ENCODE results near the gene ENOX1.

ENOX1 gene

DNA sequence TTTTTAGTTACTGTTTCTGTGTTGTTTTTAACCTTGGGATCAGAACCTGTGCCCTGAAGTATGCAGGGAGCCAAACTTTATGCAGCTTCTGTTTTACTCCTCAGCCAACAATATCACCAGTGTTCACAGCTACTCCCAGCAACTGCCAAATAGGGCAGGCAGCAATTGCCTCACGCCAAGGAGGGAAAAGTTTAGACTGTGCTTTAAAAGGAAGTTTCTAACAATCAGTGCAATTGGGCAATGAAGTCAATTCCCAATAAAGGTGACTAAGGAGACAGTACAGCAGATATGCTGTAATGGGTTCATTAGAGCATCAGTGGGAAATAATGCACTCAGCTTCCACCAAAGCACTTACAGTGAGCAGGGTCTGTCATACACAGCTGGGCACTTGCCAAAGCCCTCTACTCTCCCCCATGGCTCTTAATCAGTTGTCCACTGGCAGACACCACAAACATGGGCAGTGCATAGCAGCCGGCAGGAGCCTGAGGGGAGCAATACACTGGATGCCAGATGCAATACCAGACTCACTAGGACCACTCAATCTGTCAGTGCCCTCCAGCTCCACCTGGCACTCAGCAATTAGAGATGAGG lies 19.3 kb downstream of the ENOX1 start:
- H3K27ac ChIP-seq (ENCODE audit: low read depth, low read length, severe bottlenecking), result no peak overlapping the region
- no peaks in the 10 kb centered on the region for H3K36me3 ChIP-seq (ENCODE audit: control insufficient read depth, insufficient read depth, low read length)
- H3K4me3 ChIP-seq (ENCODE audit: extremely low read depth, insufficient read depth, low read length, poor library complexity, severe bottlenecking), result no peak overlapping the region
- H3K4me1 ChIP-seq (ENCODE audit: control insufficient read depth, insufficient read depth, low read length, poor library complexity, severe bottlenecking), result no peaks in the 10 kb centered on the region
- 100% methylated on average over 1 of the region's 2 CpGs; no CpG with 5 or more reads in 1 of the 2 experiments for WGBS, 2 experiments (ENCODE audit: insufficient coverage in 2 of 2)
- no peaks in the 10 kb centered on the region for H3K9me3 ChIP-seq (ENCODE audit: control insufficient read depth, low read length)

DNA sequence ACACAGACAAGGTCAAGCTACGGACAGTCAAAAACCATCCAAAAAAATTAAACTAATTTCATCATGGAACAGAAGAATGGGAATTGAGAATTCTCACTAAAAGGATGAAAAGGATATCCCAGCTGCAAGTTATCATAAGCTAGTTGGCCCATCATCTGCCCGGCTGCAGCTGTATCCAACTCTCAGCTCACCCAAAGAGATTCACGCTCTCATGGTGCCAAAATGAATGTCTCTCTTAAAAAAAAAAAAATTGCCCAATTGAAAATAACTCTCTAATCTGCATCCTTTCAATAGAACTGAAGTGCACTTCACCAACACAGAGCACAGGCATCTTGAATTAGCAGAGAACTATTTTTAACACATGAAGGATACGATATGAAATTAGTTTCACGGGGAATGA lies 20.0 kb downstream of the ENOX1 start:
- H3K4me1 ChIP-seq (ENCODE audit: control insufficient read depth, insufficient read depth, low read length, poor library complexity, severe bottlenecking), result no peaks in the 10 kb centered on the region
- no peak overlapping the region for H3K4me3 ChIP-seq (ENCODE audit: extremely low read depth, insufficient read depth, low read length, poor library complexity, severe bottlenecking)
- H3K36me3 ChIP-seq (ENCODE audit: control insufficient read depth, insufficient read depth, low read length), result no peaks in the 10 kb centered on the region
- WGBS, 2 experiments (ENCODE audit: insufficient coverage in 2 of 2), result 78 to 96% methylated on average over 2 to 4 of the region's 5 CpGs
- no peaks in the 10 kb centered on the region for H3K9me3 ChIP-seq (ENCODE audit: control insufficient read depth, low read length)
- no peak overlapping the region for H3K27ac ChIP-seq (ENCODE audit: low read depth, low read length, severe bottlenecking)

DNA sequence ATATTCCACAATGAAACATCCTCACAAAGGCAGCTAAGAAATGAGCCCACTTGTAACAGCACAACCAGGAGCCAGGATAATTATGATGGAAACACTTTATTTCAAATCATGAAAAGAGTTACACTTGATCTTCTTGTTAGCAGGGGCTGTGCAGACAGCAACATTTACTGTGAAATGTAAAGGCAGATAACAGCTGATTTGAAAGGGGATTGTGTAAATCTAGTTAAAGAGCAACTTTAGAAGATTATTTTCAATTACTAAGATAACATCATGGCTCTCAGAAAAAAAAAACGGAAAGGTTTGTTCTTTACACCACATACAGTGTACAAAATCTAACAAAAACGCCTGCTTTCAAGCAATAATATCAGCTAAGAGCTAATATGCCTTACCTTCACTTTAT lies 22.4 kb downstream of the ENOX1 start:
- H3K9me3 ChIP-seq (ENCODE audit: control insufficient read depth, low read length), result no peaks in the 10 kb centered on the region
- H3K36me3 ChIP-seq (ENCODE audit: control insufficient read depth, insufficient read depth, low read length), result no peaks in the 10 kb centered on the region
- H3K4me1 ChIP-seq (ENCODE audit: control insufficient read depth, insufficient read depth, low read length, poor library complexity, severe bottlenecking), result no peaks in the 10 kb centered on the region
- WGBS, 2 experiments (ENCODE audit: insufficient coverage in 2 of 2), result 63 to 75% methylated on average over 1 to 2 of the region's 2 CpGs
- H3K4me3 ChIP-seq (ENCODE audit: extremely low read depth, insufficient read depth, low read length, poor library complexity, severe bottlenecking), result no peak overlapping the region
- no peak overlapping the region for H3K27ac ChIP-seq (ENCODE audit: low read depth, low read length, severe bottlenecking)

DNA sequence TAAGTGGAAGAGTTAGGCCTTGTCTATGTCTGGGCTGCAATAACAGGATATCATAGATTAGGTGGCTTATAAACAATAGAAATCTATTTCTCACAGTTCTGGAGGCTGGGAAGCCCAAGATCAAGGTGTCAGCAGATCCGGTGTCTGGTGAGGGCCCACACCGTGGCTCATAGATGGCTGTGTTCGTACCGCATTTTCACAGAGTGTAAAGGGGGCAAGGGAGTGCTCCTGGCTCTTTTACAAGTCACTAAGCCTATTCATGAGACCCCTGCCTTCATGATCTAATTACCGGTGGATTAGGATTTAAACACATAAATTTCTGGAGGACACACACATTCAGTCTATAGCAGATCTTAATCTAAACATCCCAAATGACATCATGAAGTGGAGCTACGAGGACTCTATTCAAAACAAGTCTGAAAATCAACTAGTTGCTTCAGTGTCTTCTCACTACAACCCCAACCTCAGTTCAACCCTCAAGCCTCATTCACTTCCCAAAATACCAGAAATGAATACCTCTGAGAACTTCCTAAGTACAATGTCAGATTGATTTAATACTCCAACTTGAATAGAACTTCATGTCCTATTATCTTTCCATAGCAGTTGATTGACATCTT lies 23.5 kb downstream of the ENOX1 start:
- Histone ChIP-seq H3K9me3 (ENCODE audit: control insufficient read depth, low read length) (no peaks in the 10 kb centered on the region), H3K27ac (ENCODE audit: low read depth, low read length, severe bottlenecking) (no peak overlapping the region), H3K36me3 (ENCODE audit: control insufficient read depth, insufficient read depth, low read length) (no peaks in the 10 kb centered on the region), H3K4me1 (ENCODE audit: control insufficient read depth, insufficient read depth, low read length, poor library complexity, severe bottlenecking) (no peaks in the 10 kb centered on the region), H3K4me3 (ENCODE audit: extremely low read depth, insufficient read depth, low read length, poor library complexity, severe bottlenecking) (no peak overlapping the region)
- 94 to 99% methylated on average over 6 of the region's 6 CpGs for WGBS, 2 experiments (ENCODE audit: insufficient coverage in 2 of 2)

DNA sequence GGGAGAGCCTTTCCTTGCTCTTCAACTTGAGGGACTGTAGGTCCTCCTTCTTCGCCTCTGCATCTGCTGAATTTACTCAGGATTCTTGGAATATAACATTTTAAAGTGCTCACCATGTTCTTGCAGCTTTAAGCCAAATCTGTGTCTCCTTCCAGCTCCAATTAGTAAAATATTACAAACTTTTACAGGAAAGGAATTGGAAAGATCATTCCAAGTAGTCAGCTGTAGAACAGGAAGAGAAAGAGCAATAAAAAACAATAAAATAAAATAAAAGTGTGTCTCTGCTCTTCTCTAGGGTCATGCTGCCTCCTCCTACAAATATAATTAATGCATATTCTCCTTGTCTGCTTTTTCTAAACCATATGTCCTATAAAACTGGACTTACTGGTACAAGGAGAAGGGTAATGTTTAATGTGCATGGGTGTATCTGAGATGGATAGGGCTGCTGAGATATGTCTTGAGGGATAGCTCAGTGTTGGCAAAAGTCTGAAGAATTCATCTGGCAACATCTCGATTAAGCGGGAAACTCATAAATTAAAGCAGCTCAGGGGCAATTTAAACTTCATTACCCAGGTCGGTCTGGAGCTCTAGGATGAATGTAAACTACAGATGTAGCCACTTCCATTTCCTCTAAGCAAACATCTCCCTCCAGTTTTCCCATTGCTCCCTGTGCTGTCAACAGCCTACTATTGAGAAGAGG lies 25.0 kb downstream of the ENOX1 start:
- Histone ChIP-seq H3K9me3 (ENCODE audit: control insufficient read depth, low read length) (no peaks in the 10 kb centered on the region), H3K4me3 (ENCODE audit: extremely low read depth, insufficient read depth, low read length, poor library complexity, severe bottlenecking) (no peak overlapping the region), H3K36me3 (ENCODE audit: control insufficient read depth, insufficient read depth, low read length) (no peaks in the 10 kb centered on the region), H3K27ac (ENCODE audit: low read depth, low read length, severe bottlenecking) (no peak overlapping the region), H3K4me1 (ENCODE audit: control insufficient read depth, insufficient read depth, low read length, poor library complexity, severe bottlenecking) (no peaks in the 10 kb centered on the region)
- WGBS, 2 experiments (ENCODE audit: insufficient coverage in 2 of 2), result 92% methylated on average over 2 of the region's 4 CpGs; no CpG with 5 or more reads in 1 of the 2 experiments

DNA sequence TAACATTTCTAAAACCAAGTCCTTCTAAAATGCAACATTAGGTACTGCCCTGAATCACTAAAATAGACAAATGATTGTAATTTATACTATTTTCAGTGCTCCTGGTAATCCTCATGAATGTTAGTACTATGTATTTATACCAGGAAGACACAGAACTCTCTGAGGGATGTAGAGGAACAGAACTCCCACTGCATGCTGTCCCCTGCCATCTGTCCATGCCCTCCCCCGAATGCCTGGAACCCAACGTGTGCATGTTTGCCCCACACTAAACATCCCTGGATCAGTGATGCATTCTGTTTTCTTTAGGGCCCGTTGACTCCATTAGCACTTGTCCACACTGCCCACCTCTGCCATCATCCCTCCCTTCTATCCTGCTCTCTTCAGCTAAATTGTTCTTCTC lies 26.5 kb downstream of the ENOX1 start:
- WGBS, 2 experiments (ENCODE audit: insufficient coverage in 2 of 2), result 90 to 93% methylated on average over 3 of the region's 3 CpGs
- H3K36me3 ChIP-seq (ENCODE audit: control insufficient read depth, insufficient read depth, low read length), result no peaks in the 10 kb centered on the region
- H3K4me3 ChIP-seq (ENCODE audit: extremely low read depth, insufficient read depth, low read length, poor library complexity, severe bottlenecking), result no peak overlapping the region
- no peak overlapping the region for H3K27ac ChIP-seq (ENCODE audit: low read depth, low read length, severe bottlenecking)
- no peaks in the 10 kb centered on the region for H3K9me3 ChIP-seq (ENCODE audit: control insufficient read depth, low read length)
- H3K4me1 ChIP-seq (ENCODE audit: control insufficient read depth, insufficient read depth, low read length, poor library complexity, severe bottlenecking), result no peaks in the 10 kb centered on the region

DNA sequence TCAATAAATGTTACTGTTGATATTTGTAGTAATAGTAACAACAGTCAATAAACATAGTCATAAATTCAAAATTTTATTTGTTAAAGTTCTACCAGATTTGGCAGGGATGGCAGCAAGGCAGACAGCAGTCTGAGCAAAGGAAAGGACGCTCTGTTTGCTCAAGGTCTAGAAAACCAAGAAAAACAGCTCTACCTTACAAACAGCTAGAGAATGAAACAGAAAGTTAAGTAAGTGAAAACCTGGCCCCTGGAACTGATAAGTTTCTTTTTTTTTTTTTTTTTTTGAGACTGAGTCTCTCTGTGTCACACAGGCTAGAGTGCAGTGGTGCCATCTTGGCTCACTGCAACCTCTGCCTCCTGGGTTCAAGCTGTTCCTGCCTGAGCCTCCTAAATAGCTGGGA lies 27.9 kb downstream of the ENOX1 start:
- Histone ChIP-seq H3K27ac (ENCODE audit: low read depth, low read length, severe bottlenecking) (no peak overlapping the region), H3K4me1 (ENCODE audit: control insufficient read depth, insufficient read depth, low read length, poor library complexity, severe bottlenecking) (no peaks in the 10 kb centered on the region), H3K4me3 (ENCODE audit: extremely low read depth, insufficient read depth, low read length, poor library complexity, severe bottlenecking) (no peak overlapping the region), H3K36me3 (ENCODE audit: control insufficient read depth, insufficient read depth, low read length) (no peaks in the 10 kb centered on the region), H3K9me3 (ENCODE audit: control insufficient read depth, low read length) (no peaks in the 10 kb centered on the region)
- WGBS, 2 experiments (ENCODE audit: insufficient coverage in 2 of 2), result 100% methylated on average over 1 of the region's 1 CpG; no CpG with 5 or more reads in 1 of the 2 experiments

DNA sequence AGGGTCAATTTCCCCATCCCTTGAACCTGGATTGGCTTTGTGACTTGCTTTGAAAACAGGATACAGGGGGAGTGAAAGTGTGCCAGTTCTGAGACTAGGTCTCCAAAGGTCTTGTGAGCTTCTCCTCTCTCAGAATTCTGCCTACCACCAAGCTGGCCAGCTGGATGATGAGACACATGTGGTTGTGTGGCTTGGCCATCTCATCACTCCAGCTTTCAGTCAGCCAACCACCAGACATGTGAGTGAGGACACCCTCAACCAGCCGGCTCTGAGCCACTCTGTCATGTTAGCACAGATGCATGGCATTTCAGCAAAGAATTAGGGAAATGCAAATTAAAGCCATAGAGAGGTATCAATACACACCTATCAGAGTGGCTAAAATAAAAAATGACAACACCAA lies 29.5 kb downstream of the ENOX1 start:
- Histone ChIP-seq H3K9me3 (ENCODE audit: control insufficient read depth, low read length) (no peaks in the 10 kb centered on the region), H3K4me1 (ENCODE audit: control insufficient read depth, insufficient read depth, low read length, poor library complexity, severe bottlenecking) (no peaks in the 10 kb centered on the region), H3K4me3 (ENCODE audit: extremely low read depth, insufficient read depth, low read length, poor library complexity, severe bottlenecking) (no peak overlapping the region), H3K36me3 (ENCODE audit: control insufficient read depth, insufficient read depth, low read length) (no peaks in the 10 kb centered on the region), H3K27ac (ENCODE audit: low read depth, low read length, severe bottlenecking) (no peak overlapping the region)
- WGBS, 2 experiments (ENCODE audit: insufficient coverage in 2 of 2), result no CpG with 5 or more reads among the region's 1 CpG

DNA sequence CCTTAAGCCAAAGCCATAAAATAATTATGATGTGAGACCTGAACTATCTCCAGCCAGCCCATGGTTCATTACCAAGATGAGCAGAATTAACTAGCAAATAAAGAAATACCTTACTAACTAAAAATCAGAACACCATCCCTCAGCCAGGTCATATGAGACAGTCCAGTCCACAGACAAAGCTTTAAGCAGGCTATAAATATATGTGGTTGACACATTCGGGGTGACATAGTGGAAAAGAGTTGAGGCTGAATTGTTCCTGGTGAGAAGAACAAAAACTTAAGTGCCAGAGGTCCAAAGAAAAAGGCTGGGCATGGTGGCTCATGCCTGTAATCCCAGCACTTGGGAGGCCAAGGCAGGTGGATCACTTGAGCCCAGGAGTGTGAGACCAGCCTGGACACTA lies 30.9 kb downstream of the ENOX1 start:
- no peaks in the 10 kb centered on the region for H3K9me3 ChIP-seq (ENCODE audit: control insufficient read depth, low read length)
- H3K36me3 ChIP-seq (ENCODE audit: control insufficient read depth, insufficient read depth, low read length), result no peaks in the 10 kb centered on the region
- no peak overlapping the region for H3K4me3 ChIP-seq (ENCODE audit: extremely low read depth, insufficient read depth, low read length, poor library complexity, severe bottlenecking)
- no peak overlapping the region for H3K27ac ChIP-seq (ENCODE audit: low read depth, low read length, severe bottlenecking)
- WGBS, 2 experiments (ENCODE audit: insufficient coverage in 2 of 2), result 91 to 100% methylated on average over 1 of the region's 1 CpG
- H3K4me1 ChIP-seq (ENCODE audit: control insufficient read depth, insufficient read depth, low read length, poor library complexity, severe bottlenecking), result no peaks in the 10 kb centered on the region

DNA sequence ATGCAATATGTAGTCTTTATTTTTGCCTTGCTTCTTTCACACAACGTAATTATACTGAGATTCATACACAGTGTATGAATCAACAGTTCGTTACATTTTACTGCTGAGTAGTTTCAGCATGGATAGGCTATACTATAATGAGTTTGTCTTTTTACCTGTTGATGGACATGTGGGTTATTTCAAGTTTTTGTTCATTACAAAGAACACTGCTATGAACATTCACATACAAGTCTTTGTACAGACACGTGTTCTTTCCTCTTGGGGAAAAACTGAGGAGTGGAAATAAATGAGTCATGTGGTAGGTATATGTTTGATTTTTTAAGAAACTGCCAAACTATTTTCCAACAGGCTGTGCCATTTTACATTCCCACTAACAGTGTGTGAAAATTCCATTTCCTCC lies 35.1 kb downstream of the ENOX1 start:
- no peaks in the 10 kb centered on the region for H3K4me1 ChIP-seq (ENCODE audit: control insufficient read depth, insufficient read depth, low read length, poor library complexity, severe bottlenecking)
- no peak overlapping the region for H3K4me3 ChIP-seq (ENCODE audit: extremely low read depth, insufficient read depth, low read length, poor library complexity, severe bottlenecking)
- H3K36me3 ChIP-seq (ENCODE audit: control insufficient read depth, insufficient read depth, low read length), result no peaks in the 10 kb centered on the region
- WGBS, 2 experiments (ENCODE audit: insufficient coverage in 2 of 2), result no CpG with 5 or more reads among the region's 3 CpGs
- H3K27ac ChIP-seq (ENCODE audit: low read depth, low read length, severe bottlenecking), result no peak overlapping the region
- H3K9me3 ChIP-seq (ENCODE audit: control insufficient read depth, low read length), result no peaks in the 10 kb centered on the region

DNA sequence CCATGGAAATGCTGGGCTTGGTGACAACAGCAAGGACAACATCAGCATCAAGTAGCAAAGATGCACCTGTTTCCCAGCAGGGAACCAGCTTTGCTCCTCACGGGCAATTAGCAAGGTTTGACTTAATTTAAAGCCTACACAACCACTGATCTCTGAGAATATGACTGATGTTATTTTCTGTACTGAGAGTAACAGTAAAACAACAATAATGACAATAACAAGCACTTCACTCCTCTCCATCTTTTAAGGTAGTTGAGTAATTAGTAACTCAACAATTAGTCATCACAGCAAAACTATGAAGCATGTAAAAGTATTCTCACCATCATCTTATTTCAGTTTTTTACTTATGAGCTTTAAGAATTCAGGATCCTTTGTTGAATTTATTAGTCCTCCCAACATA lies 37.3 kb downstream of the ENOX1 start:
- no peak overlapping the region for H3K4me3 ChIP-seq (ENCODE audit: extremely low read depth, insufficient read depth, low read length, poor library complexity, severe bottlenecking)
- H3K27ac ChIP-seq (ENCODE audit: low read depth, low read length, severe bottlenecking), result no peak overlapping the region
- no peaks in the 10 kb centered on the region for H3K9me3 ChIP-seq (ENCODE audit: control insufficient read depth, low read length)
- WGBS, 2 experiments (ENCODE audit: insufficient coverage in 2 of 2), result no CpG with 5 or more reads among the region's 1 CpG
- H3K4me1 ChIP-seq (ENCODE audit: control insufficient read depth, insufficient read depth, low read length, poor library complexity, severe bottlenecking), result no peaks in the 10 kb centered on the region
- H3K36me3 ChIP-seq (ENCODE audit: control insufficient read depth, insufficient read depth, low read length), result no peaks in the 10 kb centered on the region

Data from mesodermal cell (in vitro differentiated cells).